IgD-negative memory B cell (primary cell): Measurements from ENCODE around the gene ZNF439. TPM values are rescaled to one million over a fixed set of nuclear protein-coding genes. Genes with fewer than 3 reads are reported as not detected.
"Not testable (repeated sequence)": the region's sequence is repeated elsewhere in the genome, so short reads cannot be mapped to it uniquely, and the experiment has no call there.

ENCODE experiments used
- H3K27ac Mint-ChIP-seq, 3 donors: one replicate each; pipeline ENCODE4 v1.8.0; 2020 to 2022; ENCODE audit warnings: mild to moderate bottlenecking in 3 of 3, mixed read lengths in 3 of 3, moderate library complexity in 1 of 3
- H3K27me3 Mint-ChIP-seq: one replicate; pipeline ENCODE4 v1.8.0; 2021; ENCODE audit warnings: mixed read lengths
- H3K36me3 Mint-ChIP-seq: one replicate; pipeline ENCODE4 v1.8.0; 2020; ENCODE audit warnings: mild to moderate bottlenecking, mixed read lengths
- H3K4me1 Mint-ChIP-seq, 3 donors: one replicate each; pipeline ENCODE4 v1.8.0; 2020 to 2022; ENCODE audit warnings: mixed read lengths in 3 of 3, mild to moderate bottlenecking in 1 of 3
- H3K4me3 Mint-ChIP-seq, 4 donors: one replicate each; pipeline ENCODE4 v1.8.0; 2020 to 2022; ENCODE audit warnings: mild to moderate bottlenecking in 4 of 4, mixed read lengths in 4 of 4, moderate library complexity in 3 of 4
- H3K9me3 Mint-ChIP-seq, 3 donors: one replicate each; pipeline ENCODE4 v1.8.0; 2020 to 2021; ENCODE audit warnings: mixed read lengths in 3 of 3, mild to moderate bottlenecking in 1 of 3
- polyA plus RNA-seq: library from polyadenylated mRNA; unstranded; fragments of 300-500 nt; fragmentation: Illumina TruSeq; gene quantifications from one replicate; pipeline ENCODE4 v1.2.3, GENCODE V29; 2021

ZNF439 gene
- polyA plus RNA-seq, 1 donor from 2014 or later = 8.7 TPM

DNA sequence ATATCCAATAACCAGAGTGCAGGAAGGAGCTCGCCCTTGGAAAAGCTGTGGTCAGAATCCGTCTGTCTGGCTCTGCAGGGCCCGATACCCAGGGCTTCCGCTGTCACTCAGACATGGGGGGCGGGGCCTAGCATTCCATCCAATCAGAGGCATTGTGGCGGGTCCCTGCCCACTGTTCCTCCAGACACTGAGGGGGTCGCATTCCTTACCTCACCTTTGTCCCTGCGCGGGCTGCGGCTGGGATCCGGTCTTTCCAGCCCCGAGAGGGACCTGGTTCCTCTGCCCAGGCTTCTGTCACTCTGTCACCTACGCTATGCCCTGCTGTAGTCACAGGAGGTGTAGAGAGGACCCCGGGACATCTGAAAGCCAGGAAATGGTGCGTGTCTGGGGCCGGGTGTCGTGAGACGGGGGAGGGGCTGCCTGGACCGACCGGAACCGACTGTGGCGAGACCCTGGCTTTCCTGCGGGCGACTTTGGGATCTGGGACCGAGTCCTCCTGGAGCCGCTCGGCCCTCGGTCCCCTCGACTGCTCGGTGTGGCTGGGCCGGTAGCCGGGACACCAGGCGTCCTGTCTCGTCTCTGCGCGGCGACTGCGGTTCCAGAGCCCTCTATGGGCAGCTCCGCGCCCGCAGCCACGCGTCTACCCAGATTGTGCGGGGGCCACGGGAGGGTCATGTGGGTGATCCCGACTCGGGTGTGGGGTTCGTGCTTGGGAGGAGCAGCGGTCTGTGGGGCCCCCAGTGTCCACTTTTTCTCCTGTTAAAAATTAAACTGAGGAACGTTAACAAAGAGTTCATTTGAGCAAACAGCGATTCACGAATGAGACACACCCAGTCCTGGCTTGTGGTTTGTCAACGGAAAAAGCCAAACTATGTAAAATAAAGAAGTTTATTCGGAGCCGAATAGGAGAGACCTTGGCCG is 39.3 kb downstream of the ZNF439 start, which contains the start of gene ZNF69:
Gene ZNF69 (plus strand): TSS at position 172 of the 921 bp plus-strand sequence. CDS start 142 bp downstream, at position 314.
- peaks cover 9 to 18% (median 12%) of the 10 kb centered on the region in 3 donors for H3K4me1 Mint-ChIP-seq
- H3K27me3 Mint-ChIP-seq = peaks cover 4% of the 10 kb centered on the region
- peak within 1 kb of the TSS; percentile 90 to 97 (median 94) for H3K4me3 Mint-ChIP-seq
- peaks cover 0 to 4% (median 0%) of the 10 kb centered on the region in 3 donors for H3K9me3 Mint-ChIP-seq
- H3K27ac Mint-ChIP-seq = peak within 1 kb of the TSS in 1 of 3 donors; percentile 43
- no peaks in the 10 kb centered on the region for H3K36me3 Mint-ChIP-seq

- not testable (repeated sequence) for H3K27me3 Mint-ChIP-seq, H3K27ac Mint-ChIP-seq, H3K36me3 Mint-ChIP-seq, H3K9me3 Mint-ChIP-seq
- peak overlapping the region in 3 of 4 donors; percentile 1 to 19 (median 10) for H3K4me3 Mint-ChIP-seq
- H3K4me1 Mint-ChIP-seq = peaks cover 9 to 18% (median 12%) of the 10 kb centered on the region in 3 donors
These were observed 41.4 kb downstream of the ZNF439 start for GRCh38 chr19:11889901-11890300.

- peaks cover 2% of the 10 kb centered on the region for H3K27me3 Mint-ChIP-seq
- H3K9me3 Mint-ChIP-seq = peaks cover 0 to 4% (median 0%) of the 10 kb centered on the region in 3 donors
- H3K4me1 Mint-ChIP-seq = peaks cover 9 to 18% (median 12%) of the 10 kb centered on the region in 3 donors
- H3K4me3 Mint-ChIP-seq = peak overlapping the region in 1 of 4 donors; percentile 6
- H3K36me3 Mint-ChIP-seq = peaks cover 2% of the 10 kb centered on the region
- H3K27ac Mint-ChIP-seq = no peak overlapping the region
These were observed 42.1 kb downstream of the ZNF439 start for GRCh38 chr19:11890634-11891033.

DNA sequence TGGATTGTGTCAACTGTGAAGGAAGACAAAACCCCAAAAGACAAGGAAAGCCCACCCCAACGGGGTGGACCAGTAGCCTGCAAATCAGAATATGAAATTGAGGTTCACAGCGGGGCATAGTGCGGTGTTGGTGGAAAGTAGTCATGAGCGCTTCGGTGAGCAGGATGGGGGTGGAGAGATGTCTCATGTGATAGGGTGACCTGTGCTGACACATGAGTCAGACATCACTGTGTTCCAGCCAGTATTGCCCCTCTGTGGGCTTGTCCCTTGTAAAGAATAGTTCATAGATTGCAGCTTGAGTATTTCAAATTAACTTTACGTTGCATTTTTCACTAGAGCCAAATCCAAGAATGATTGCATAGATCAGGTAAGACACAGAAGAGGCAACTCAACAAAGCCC is 46.3 kb downstream of the ZNF439 start:
- Mint-ChIP-seq H3K36me3 (peaks cover 3% of the 10 kb centered on the region), H3K9me3 (peaks cover 0 to 2% (median 0%) of the 10 kb centered on the region in 3 donors), H3K4me1 (no peaks in the 10 kb centered on the region), H3K4me3 (no peak overlapping the region), H3K27me3 (no peaks in the 10 kb centered on the region), H3K27ac (no peak overlapping the region)

DNA sequence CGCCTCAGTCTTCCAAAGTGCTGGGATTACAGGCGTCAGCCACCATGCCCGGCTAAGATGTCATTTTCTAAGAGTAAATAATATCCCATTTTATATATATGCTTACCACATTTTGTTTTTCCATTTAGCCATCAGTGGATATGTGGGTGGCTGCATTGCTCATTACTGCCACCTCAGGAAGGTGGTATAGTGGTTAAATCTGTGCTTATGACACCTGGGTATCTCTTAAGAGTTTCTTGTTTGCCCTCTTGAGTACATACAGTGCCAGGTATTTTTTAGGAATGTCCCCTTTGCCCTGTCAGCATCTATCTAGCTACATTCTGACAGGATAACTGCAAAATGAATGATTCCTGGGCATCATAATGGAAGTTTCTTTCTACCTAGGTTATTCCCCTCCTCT is 53.7 kb downstream of the ZNF439 start:
- H3K36me3 Mint-ChIP-seq = peaks cover 10% of the 10 kb centered on the region
- no peak overlapping the region for H3K4me3 Mint-ChIP-seq
- peaks cover 6 to 25% (median 19%) of the 10 kb centered on the region in 3 donors for H3K9me3 Mint-ChIP-seq
- H3K4me1 Mint-ChIP-seq = no peaks in the 10 kb centered on the region
- no peaks in the 10 kb centered on the region for H3K27me3 Mint-ChIP-seq
- no peak overlapping the region for H3K27ac Mint-ChIP-seq

DNA sequence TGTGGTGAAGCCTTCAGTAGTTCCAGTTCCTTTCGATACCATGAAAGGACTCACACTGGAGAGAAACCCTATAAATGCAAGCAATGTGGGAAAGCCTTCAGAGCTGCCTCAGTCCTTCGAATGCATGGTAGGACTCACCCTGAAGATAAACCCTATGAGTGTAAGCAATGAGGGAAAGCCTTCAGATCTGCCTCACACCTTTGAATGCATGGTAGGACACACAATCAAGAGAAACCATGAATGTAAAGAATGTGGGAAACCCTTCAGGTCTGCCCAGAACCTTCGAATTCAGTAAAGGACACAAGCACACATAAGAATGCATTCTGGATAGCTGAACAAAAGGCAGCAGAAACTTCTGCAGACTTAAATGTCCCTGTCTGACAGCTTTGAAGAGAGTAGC is 57.4 kb downstream of the ZNF439 start:
- Mint-ChIP-seq H3K4me3 (peak overlapping the region in 1 of 4 donors; percentile 65), H3K27ac (no peak overlapping the region), H3K36me3 (peaks cover 9% of the 10 kb centered on the region), H3K9me3 (peaks cover under 1 to 28% (median 20%) of the 10 kb centered on the region in 3 donors), H3K27me3 (no peaks in the 10 kb centered on the region), H3K4me1 (no peaks in the 10 kb centered on the region)

GRCh38 chr19:11911937-11912336 is 63.4 kb downstream of the ZNF439 start:
- not testable (repeated sequence) for H3K36me3 Mint-ChIP-seq, H3K4me1 Mint-ChIP-seq, H3K27me3 Mint-ChIP-seq, H3K4me3 Mint-ChIP-seq, H3K27ac Mint-ChIP-seq
- peaks cover 2 to 24% (median 13%) of the 10 kb centered on the region in 3 donors for H3K9me3 Mint-ChIP-seq

DNA sequence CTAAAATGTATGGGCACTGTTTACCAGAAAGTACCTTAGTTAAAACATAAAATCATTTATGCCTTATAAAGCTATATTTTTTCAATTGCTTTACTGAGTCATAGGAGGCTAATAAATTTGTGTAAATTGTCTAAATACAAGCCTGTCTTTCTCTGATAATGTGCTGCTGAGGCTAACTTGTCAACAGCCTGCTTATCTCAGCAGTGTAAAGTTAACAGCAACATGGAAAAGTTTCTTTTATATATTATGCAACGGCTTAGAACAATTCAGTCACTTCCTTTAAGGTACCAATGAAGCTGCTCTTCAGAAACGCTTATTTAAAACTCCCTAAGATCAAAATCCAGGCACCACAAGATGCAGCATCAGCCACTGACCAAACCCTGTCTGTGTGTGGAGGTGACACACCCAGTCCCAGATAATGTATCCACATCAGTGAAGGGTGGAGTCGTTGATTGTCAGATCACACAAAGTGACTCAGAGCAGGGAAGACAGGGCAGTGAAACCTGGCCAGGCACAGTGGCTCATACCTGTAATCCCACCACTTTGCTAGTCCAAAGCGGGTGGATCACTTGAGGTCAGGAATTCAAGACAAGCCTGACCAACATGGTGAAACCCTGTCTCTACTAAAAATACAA is 66.0 kb downstream of the ZNF439 start:
- not testable (repeated sequence) for H3K27me3 Mint-ChIP-seq, H3K36me3 Mint-ChIP-seq, H3K4me1 Mint-ChIP-seq, H3K27ac Mint-ChIP-seq, H3K4me3 Mint-ChIP-seq
- H3K9me3 Mint-ChIP-seq = peaks cover 2 to 12% (median 10%) of the 10 kb centered on the region in 3 donors

Other genes with a start within 250 kb of the ZNF439 start
- 2.5 TPM for gene ZNF823, start 109.8 kb upstream of the ZNF439 start, polyA plus RNA-seq
- gene ZNF441, start 81.7 kb upstream of the ZNF439 start, polyA plus RNA-seq = 9.3 TPM
- 0.85 TPM for gene ZNF491, start 50.2 kb upstream of the ZNF439 start, polyA plus RNA-seq
- gene ZNF440, start 34.5 kb upstream of the ZNF439 start, polyA plus RNA-seq = 1.7 TPM
- 2.1 TPM for gene ZNF69, start 39.1 kb downstream of the ZNF439 start, polyA plus RNA-seq
- gene ZNF700, start 76.4 kb downstream of the ZNF439 start, polyA plus RNA-seq = 3.9 TPM
- 2.4 TPM for gene ZNF763, start 116.3 kb downstream of the ZNF439 start, polyA plus RNA-seq
- 2.8 TPM for gene ZNF433, start 187.0 kb downstream of the ZNF439 start, polyA plus RNA-seq
- not detected for gene ZNF878, start 204.2 kb downstream of the ZNF439 start, polyA plus RNA-seq
- gene ZNF844, start 216.0 kb downstream of the ZNF439 start, polyA plus RNA-seq = 8.8 TPM